H9 (cell line): Measurements from ENCODE around the gene FBXO2. TPM values are rescaled to one million over a fixed set of nuclear protein-coding genes. Genes with fewer than 3 reads are reported as not detected.

Experiments
- DNase-seq: peaks from one replicate; pipeline ENCODE4 v3.0.0-alpha.2; 2017
- H2AFZ ChIP-seq: one replicate; pipeline ENCODE4 v1.6.1; 2013; ENCODE audit warnings: mild to moderate bottlenecking, low read length, control low read depth, moderate library complexity
- H2AK5ac ChIP-seq: 2 replicates; pipeline ENCODE4 v1.6.1; 2013; ENCODE audit warnings: low read length, control low read depth, mixed read lengths; ENCODE audit not compliant: insufficient read length
- H2BK120ac ChIP-seq: one replicate; pipeline ENCODE4 v1.6.1; 2013; ENCODE audit warnings: low read depth, mild to moderate bottlenecking, low read length, control low read depth, inconsistent platforms; ENCODE audit not compliant: poor library complexity, severe bottlenecking
- H2BK12ac ChIP-seq: 2 replicates; pipeline ENCODE4 v1.6.1; 2013; ENCODE audit warnings: low read length, control low read depth, mixed read lengths, low read depth; ENCODE audit not compliant: insufficient read length
- H2BK15ac ChIP-seq: 2 replicates; pipeline ENCODE4 v1.6.1; 2013; ENCODE audit warnings: low read depth, low read length, control low read depth
- H2BK20ac ChIP-seq: one replicate; pipeline ENCODE4 v1.6.1; 2013; ENCODE audit warnings: low read depth, mild to moderate bottlenecking, low read length, control low read depth, inconsistent platforms; ENCODE audit not compliant: poor library complexity, severe bottlenecking
- H2BK5ac ChIP-seq: 2 replicates; pipeline ENCODE4 v1.6.1; 2013; ENCODE audit warnings: low read length, control low read depth, mixed read lengths; ENCODE audit not compliant: insufficient read length
- H3K14ac ChIP-seq: 2 replicates; pipeline ENCODE4 v1.6.1; 2013; ENCODE audit warnings: low read length, control low read depth; ENCODE audit not compliant: insufficient read depth
- H3K18ac ChIP-seq: 2 replicates; pipeline ENCODE4 v1.6.1; 2013; ENCODE audit warnings: low read depth, mild to moderate bottlenecking, mixed read lengths, low read length, control low read depth; ENCODE audit not compliant: insufficient read length
- H3K23ac ChIP-seq: 2 replicates; pipeline ENCODE4 v1.6.1; 2013; ENCODE audit warnings: low read length, control low read depth, mixed read lengths, low read depth; ENCODE audit not compliant: insufficient read length
- H3K23me2 ChIP-seq: 2 replicates; pipeline ENCODE4 v1.6.1; 2013; ENCODE audit warnings: low read depth, mild to moderate bottlenecking, mixed read lengths, low read length, control low read depth; ENCODE audit not compliant: insufficient read length, poor library complexity, severe bottlenecking
- H3K27ac ChIP-seq: 2 replicates; pipeline ENCODE4 v1.5.1; 2013; ENCODE audit warnings: low read length, control low read depth, mixed read lengths, low read depth; ENCODE audit not compliant: insufficient read length
- H3K27me3 ChIP-seq: 2 replicates; pipeline ENCODE4 v1.6.1; 2013; ENCODE audit warnings: low read length, control low read depth, inconsistent platforms; ENCODE audit not compliant: insufficient read depth
- H3K4ac ChIP-seq: 2 replicates; pipeline ENCODE4 v1.6.1; 2013; ENCODE audit warnings: low read depth, mild to moderate bottlenecking, control low read depth, inconsistent platforms, low read length, moderate library complexity
- H3K4me1 ChIP-seq: 2 replicates; pipeline ENCODE4 v1.6.1; 2013; ENCODE audit warnings: low read length, control low read depth, inconsistent platforms; ENCODE audit not compliant: insufficient read depth
- H3K4me2 ChIP-seq: 2 replicates; pipeline ENCODE4 v1.6.1; 2013; ENCODE audit warnings: low read length, control low read depth, mixed read lengths; ENCODE audit not compliant: insufficient read length, insufficient read depth
- H3K56ac ChIP-seq: 2 replicates; pipeline ENCODE4 v1.6.1; 2013; ENCODE audit warnings: low read depth, mild to moderate bottlenecking, mixed read lengths, low read length, control low read depth; ENCODE audit not compliant: insufficient read length
- H3K79me1 ChIP-seq: 2 replicates; pipeline ENCODE4 v1.6.1; 2013; ENCODE audit warnings: low read depth, mild to moderate bottlenecking, moderate library complexity, low read length, control low read depth, inconsistent platforms; ENCODE audit not compliant: insufficient read depth, poor library complexity, severe bottlenecking
- H3K79me2 ChIP-seq: 2 replicates; pipeline ENCODE4 v1.6.1; 2013; ENCODE audit warnings: low read length, control low read depth, inconsistent platforms; ENCODE audit not compliant: insufficient read depth
- H3K9ac ChIP-seq: 2 replicates; pipeline ENCODE4 v1.6.1; 2013; ENCODE audit warnings: low read length, control low read depth, mixed read lengths; ENCODE audit not compliant: insufficient read length; ENCODE audit errors: extremely low read depth
- H3K9me3 ChIP-seq: one replicate; pipeline ENCODE4 v1.6.1; 2013; ENCODE audit warnings: low read depth, low read length, inconsistent platforms; ENCODE audit not compliant: control insufficient read depth
- H3T11ph ChIP-seq: one replicate; pipeline ENCODE4 v1.6.1; 2013; ENCODE audit warnings: mild to moderate bottlenecking, low read length, control low read depth, inconsistent platforms
- H4K20me1 ChIP-seq: one replicate; pipeline ENCODE4 v1.6.1; 2013; ENCODE audit not compliant: control insufficient read depth, insufficient read length, insufficient read depth
- H4K5ac ChIP-seq: 2 replicates; pipeline ENCODE4 v1.6.1; 2013; ENCODE audit warnings: low read depth, mild to moderate bottlenecking, mixed read lengths, low read length, control low read depth; ENCODE audit not compliant: insufficient read length
- H4K8ac ChIP-seq: replicated peaks from 2 replicates; pipeline ENCODE4 v1.6.1; 2013; ENCODE audit warnings: low read length, control low read depth, mixed read lengths, low read depth; ENCODE audit not compliant: insufficient read length
- H4K91ac ChIP-seq: 2 replicates; pipeline ENCODE4 v1.6.1; 2013; ENCODE audit warnings: low read depth, mild to moderate bottlenecking, moderate library complexity, mixed read lengths, low read length, control low read depth; ENCODE audit not compliant: insufficient read length
- H3K27ac Mint-ChIP-seq, 3 experiments: 2 replicates in 2 of 3; 3 replicates in 1 of 3; pipeline ENCODE4 v1.8.0; 2020 to 2021; ENCODE audit warnings: mixed read lengths in 3 of 3, mild to moderate bottlenecking in 1 of 3, moderate library complexity in 1 of 3
- H3K27me3 Mint-ChIP-seq: 2 replicates; pipeline ENCODE4 v1.8.0; 2021; ENCODE audit warnings: low read depth, mild to moderate bottlenecking, moderate library complexity, mixed read lengths
- H3K36me3 Mint-ChIP-seq, 3 experiments: 2 replicates in 2 of 3; 3 replicates in 1 of 3; pipeline ENCODE4 v1.8.0; 2020 to 2021; ENCODE audit warnings: low read depth in 3 of 3, mixed read lengths in 3 of 3; ENCODE audit not compliant: insufficient read depth in 1 of 3
- H3K4me1 Mint-ChIP-seq, 2 experiments: 2 replicates each; pipeline ENCODE4 v1.8.0; 2020; ENCODE audit warnings: mixed read lengths in 2 of 2
- H3K4me3 Mint-ChIP-seq, 2 experiments: 2 replicates in 1 of 2; 3 replicates in 1 of 2; pipeline ENCODE4 v1.8.0; 2020 to 2021; ENCODE audit warnings: mild to moderate bottlenecking in 2 of 2, mixed read lengths in 2 of 2, moderate library complexity in 1 of 2
- H3K9me3 Mint-ChIP-seq, 2 experiments: 2 replicates in 1 of 2; 3 replicates in 1 of 2; pipeline ENCODE4 v1.8.0; 2020; ENCODE audit warnings: mild to moderate bottlenecking in 2 of 2, mixed read lengths in 2 of 2, moderate library complexity in 1 of 2
- CTCF ChIP-seq: fragments of 200-600 bp; sonication (generic); conservative IDR thresholded peaks from 3 replicates; pipeline ENCODE4 v1.8.0; 2021; ENCODE audit warnings: antibody characterized with exemption, mild to moderate bottlenecking
- WGBS: extraction: QIAGEN DNeasy Blood & Tissue Kit; methylation state at CpG from one replicate; pipeline ENCODE4 v1.1.7; 2013; ENCODE audit warnings: missing lambda C conversion rate, low lambda C conversion rate, mixed read lengths; ENCODE audit not compliant: insufficient read length; ENCODE audit errors: extremely low coverage; 5-methylcytosine and 5-hydroxymethylcytosine counted together
- total RNA-seq: library from RNA; stranded (reverse); gene quantifications from 2 replicates; pipeline ENCODE4 v1.2.1, GENCODE V29; 2021

FBXO2 gene
- total RNA-seq, 1 experiment from 2014 or later: 28.9 TPM

GRCh38 chr1:11661103-11661502, 6.9 kb upstream of the FBXO2 start:
- no peak for TF ChIP-seq CTCF
- Histone ChIP-seq H3K23me2 (no peaks in the 10 kb centered on the region), H3K27ac (no peak overlapping the region), H2BK15ac (no peak overlapping the region), H3K14ac (no peak overlapping the region; the same call in 1 of the 2 replicates), H4K8ac (no peak overlapping the region), H3K9me3 (no peaks in the 10 kb centered on the region), H2BK12ac (no peak overlapping the region), H3K79me2 (no peaks in the 10 kb centered on the region), H2AK5ac (no peak overlapping the region), H2BK120ac (no peak overlapping the region), H2BK20ac (no peak overlapping the region), H2BK5ac (no peak overlapping the region), H3K23ac (no peak overlapping the region), H4K5ac (no peak overlapping the region), H3T11ph (no peak overlapping the region), H3K18ac (no peak overlapping the region), H3K56ac (no peak overlapping the region), H3K4me1 (no peaks in the 10 kb centered on the region), H4K91ac (no peak overlapping the region), H3K4ac (no peak overlapping the region), H4K20me1 (no peaks in the 10 kb centered on the region), H3K4me2 (no peak overlapping the region), H2AFZ (no peak overlapping the region), H3K9ac (no peak overlapping the region), H3K27me3 (no peaks in the 10 kb centered on the region), H3K79me1 (no peaks in the 10 kb centered on the region)
- WGBS: no CpG with 5 or more reads among the region's 17 CpGs
- Mint-ChIP-seq H3K27ac (no peak overlapping the region; a peak in 1 of 7 replicates), H3K9me3 (no peaks in the 10 kb centered on the region), H3K27me3 (peaks cover 21% of the 10 kb centered on the region), H3K4me1 (no peaks in the 10 kb centered on the region), H3K36me3 (peaks cover 10 to 52% (median 39%) of the 10 kb centered on the region in 3 experiments), H3K4me3 (no peak overlapping the region; a peak in 1 of 5 replicates)
- DNase-seq: no peak
